Pancreas (tissue), 10 donors: ENCODE results near the gene PCDH11Y. TPM values are rescaled to one million over a fixed set of nuclear protein-coding genes. Genes with fewer than 3 reads are reported as not detected.
"Not testable (repeated sequence)": the region's sequence is repeated elsewhere in the genome, so short reads cannot be mapped to it uniquely, and the experiment has no call there.

Source experiments
- ATAC-seq, 4 donors: fragments of 200-7000 bp; cut with Tn5 transposase; one replicate each; pipeline versions ENCODE4 v1.8.0 to v1.9.1; 2020; ENCODE audit warnings: mild to moderate bottlenecking in 4 of 4, moderate library complexity in 4 of 4
- DNase-seq, 6 donors: peaks; one replicate each; pipeline ENCODE4 v3.0.0-alpha.2; 2020
- FAIRE-seq: peaks from 2 replicates; lab custom pipeline; 2012; peaks lifted over from hg19 to GRCh38; lab: Jason Lieb, UNC
- H3K27ac ChIP-seq, 4 donors: fragments of 200-600 bp; sonication (generic); 1 replicate in 3 of 4; 2 replicates in 1 of 4; pipeline versions ENCODE4 v1.5.0 to v1.8.0; 2020
- H3K27me3 ChIP-seq, 4 donors: fragments of 200-600 bp; one replicate each; pipeline ENCODE4 v1.8.0; 2021
- H3K36me3 ChIP-seq, 3 donors: fragments of 200-600 bp; sonication (generic) in 1 of 3; one replicate each; pipeline versions ENCODE4 v1.5.0 to v1.8.0; 2020 to 2021
- H3K4me1 ChIP-seq, 3 donors: fragments of 200-600 bp; one replicate each; pipeline ENCODE4 v1.8.0; 2021
- H3K4me3 ChIP-seq, 4 donors: fragments of 200-600 bp; sonication (generic) in 2 of 4; one replicate each; pipeline versions ENCODE4 v1.5.0 to v1.8.0; 2020 to 2021
- H3K9me3 ChIP-seq, 4 donors: fragments of 200-600 bp; one replicate each; pipeline ENCODE4 v1.8.0; 2021
- WGBS, 2 donors: extraction: QIAGEN DNeasy Blood & Tissue Kit; methylation state at CpG; one replicate each; pipeline ENCODE4 v1.1.7; 2013; 5-methylcytosine and 5-hydroxymethylcytosine counted together
- intact Hi-C, 3 donors: fragments of 100-400 bp; cut with DNase I; formaldehyde crosslinking; loops; one replicate each; pipeline versions ENCODE4 v1.11.1 to v1.14.2; 2022
- polyA plus RNA-seq, 2 donors: library from polyadenylated mRNA; stranded (reverse); fragments of 200-250 nt; gene quantifications; one replicate each; pipeline ENCODE4 v1.2.3, GENCODE V29; 2013
- total RNA-seq, 6 donors: library from RNA; stranded (reverse); fragmentation: NEBNext Ultra II Directional in 4 of 6; extraction: Animal tissue kit (Norgen Biotek cat#: 25700) in 4 of 6; gene quantifications; one replicate each; pipeline versions ENCODE4 v1.2.1 to v1.2.4, GENCODE V29; 2021 to 2023
- donor health status: healthy with polysubstance abuse.
- donor health status: DM: no; HTN: no; CAD: no; lungs with moderate emphysema.
- donor health status: DM: no; HTN: no; CAD: no.
- donor health status: control.
- donor health status: control.
- donor health status: Bipolar disorder and iron deficiency.
- donor health status: DM: yes; HTN: yes; CAD: no.
- donor health status: DM: no; HTN: no; CAD: no.
- donor health status: DM: no; HTN: no; CAD: no.
- donor health status: DM: yes; HTN: yes; CAD: no.

PCDH11Y gene, protein sequence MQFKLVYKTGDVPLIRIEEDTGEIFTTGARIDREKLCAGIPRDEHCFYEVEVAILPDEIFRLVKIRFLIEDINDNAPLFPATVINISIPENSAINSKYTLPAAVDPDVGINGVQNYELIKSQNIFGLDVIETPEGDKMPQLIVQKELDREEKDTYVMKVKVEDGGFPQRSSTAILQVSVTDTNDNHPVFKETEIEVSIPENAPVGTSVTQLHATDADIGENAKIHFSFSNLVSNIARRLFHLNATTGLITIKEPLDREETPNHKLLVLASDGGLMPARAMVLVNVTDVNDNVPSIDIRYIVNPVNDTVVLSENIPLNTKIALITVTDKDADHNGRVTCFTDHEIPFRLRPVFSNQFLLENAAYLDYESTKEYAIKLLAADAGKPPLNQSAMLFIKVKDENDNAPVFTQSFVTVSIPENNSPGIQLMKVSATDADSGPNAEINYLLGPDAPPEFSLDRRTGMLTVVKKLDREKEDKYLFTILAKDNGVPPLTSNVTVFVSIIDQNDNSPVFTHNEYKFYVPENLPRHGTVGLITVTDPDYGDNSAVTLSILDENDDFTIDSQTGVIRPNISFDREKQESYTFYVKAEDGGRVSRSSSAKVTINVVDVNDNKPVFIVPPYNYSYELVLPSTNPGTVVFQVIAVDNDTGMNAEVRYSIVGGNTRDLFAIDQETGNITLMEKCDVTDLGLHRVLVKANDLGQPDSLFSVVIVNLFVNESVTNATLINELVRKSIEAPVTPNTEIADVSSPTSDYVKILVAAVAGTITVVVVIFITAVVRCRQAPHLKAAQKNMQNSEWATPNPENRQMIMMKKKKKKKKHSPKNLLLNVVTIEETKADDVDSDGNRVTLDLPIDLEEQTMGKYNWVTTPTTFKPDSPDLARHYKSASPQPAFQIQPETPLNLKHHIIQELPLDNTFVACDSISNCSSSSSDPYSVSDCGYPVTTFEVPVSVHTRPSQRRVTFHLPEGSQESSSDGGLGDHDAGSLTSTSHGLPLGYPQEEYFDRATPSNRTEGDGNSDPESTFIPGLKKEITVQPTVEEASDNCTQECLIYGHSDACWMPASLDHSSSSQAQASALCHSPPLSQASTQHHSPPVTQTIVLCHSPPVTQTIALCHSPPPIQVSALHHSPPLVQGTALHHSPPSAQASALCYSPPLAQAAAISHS (N-terminal part only)
- total RNA-seq (not detected), polyA plus RNA-seq (under 1 TPM in 1 of 2 donors, not detected in 1; 0.04 TPM)

DNA sequence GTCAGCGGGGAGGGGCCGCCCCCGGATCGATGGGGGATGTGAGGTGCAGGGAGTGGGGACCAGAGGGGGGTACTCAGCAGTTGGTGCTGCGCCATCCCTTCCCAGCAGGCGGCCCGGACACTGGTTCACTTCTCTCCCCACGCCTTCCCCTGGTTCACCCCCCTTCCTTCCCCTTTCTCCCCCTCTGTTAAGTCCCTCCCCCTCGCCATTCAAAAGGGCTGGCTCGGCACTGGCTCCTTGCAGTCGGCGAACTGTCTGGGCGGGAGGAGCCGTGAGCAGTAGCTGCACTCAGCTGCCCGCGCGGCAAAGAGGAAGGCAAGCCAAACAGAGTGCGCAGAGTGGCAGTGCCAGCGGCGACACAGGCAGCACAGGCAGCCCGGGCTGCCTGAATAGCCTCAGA lies at the start of gene PCDH11Y:
PCDH11Y (plus strand) TSS at position 240 of the 400 bp plus-strand sequence. CDS start 56,804 bp downstream, outside the sequence.
- DNase-seq: peak in 1 of 6 donors; percentile 3

DNA sequence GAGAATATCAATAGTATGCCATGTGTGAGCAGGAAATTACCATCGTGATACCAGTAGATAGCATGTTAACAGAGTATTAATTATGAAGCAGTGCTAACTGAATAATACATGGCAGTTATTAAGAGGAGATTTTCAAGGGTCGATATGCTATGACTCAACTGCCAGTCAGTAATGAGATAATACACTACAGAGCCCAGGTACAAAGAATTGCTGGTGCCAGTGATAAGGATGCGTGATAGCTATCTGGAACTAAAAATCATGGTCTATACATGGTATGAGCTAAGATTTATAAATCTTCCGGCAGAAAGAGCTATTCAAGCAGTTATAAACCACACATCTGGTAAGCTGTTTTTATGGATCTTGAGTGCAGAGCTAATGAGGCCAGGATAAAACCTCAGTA lies 32.2 kb upstream of the PCDH11Y start:
- WGBS, 2 donors: 55% methylated on average over 1 of the region's 4 CpGs; no CpG with 5 or more reads in 1 of the 2 donors
- H3K27ac ChIP-seq, intact Hi-C loops, H3K27me3 ChIP-seq, ATAC-seq, H3K36me3 ChIP-seq, DNase-seq, H3K9me3 ChIP-seq, H3K4me1 ChIP-seq, H3K4me3 ChIP-seq, FAIRE-seq: not testable (repeated sequence)

More for the DNA sequence above, at the start of gene PCDH11Y:
- intact Hi-C loops, FAIRE-seq, H3K27ac ChIP-seq, H3K4me3 ChIP-seq, H3K4me1 ChIP-seq, H3K9me3 ChIP-seq, H3K27me3 ChIP-seq, H3K36me3 ChIP-seq: not testable (repeated sequence)
- peak in 1 of 4 donors; percentile 14 for ATAC-seq
- 0% methylated on average over 10 of the region's 21 CpGs; no CpG with 5 or more reads in 1 of the 2 donors for WGBS, 2 donors

DNA sequence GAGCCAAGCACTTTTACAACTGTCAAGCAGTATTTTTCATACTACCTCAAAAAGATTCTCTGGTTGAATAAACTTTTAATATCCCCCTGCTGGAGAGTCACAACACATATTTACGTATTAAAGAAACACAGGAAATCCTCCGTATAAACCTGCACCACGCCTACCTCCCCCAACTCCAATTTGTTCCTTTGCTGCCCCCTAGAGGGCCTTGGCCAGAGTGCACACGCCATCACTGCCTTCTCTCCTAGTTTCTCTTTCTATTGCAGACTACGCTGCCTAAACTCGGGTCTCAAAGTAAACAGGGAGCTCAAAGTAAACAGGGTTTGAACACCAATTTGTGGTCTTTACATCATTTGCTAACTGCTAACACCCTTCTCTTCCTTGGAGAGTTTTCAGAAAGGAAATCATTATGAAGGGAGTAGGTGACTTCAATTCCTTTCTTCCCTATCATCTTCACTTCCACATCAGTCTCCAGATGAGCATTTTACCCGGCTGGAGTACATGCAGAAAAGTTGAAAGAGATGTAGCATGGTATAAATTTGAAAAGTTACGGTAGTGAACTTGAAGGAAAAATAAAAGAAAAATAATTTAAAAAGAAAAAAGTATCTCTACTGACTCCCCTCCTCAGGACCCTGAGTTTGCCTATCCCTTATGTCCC lies 8.2 kb upstream of the PCDH11Y start:
- H3K4me3 ChIP-seq, H3K27ac ChIP-seq, H3K27me3 ChIP-seq, H3K4me1 ChIP-seq, H3K36me3 ChIP-seq, H3K9me3 ChIP-seq, intact Hi-C loops, FAIRE-seq, DNase-seq: not testable (repeated sequence)
- ATAC-seq: peak in 3 of 4 donors; percentile 69 to 85 (median 74)
- WGBS, 2 donors: 5% methylated on average over 4 of the region's 8 CpGs; no CpG with 5 or more reads in 1 of the 2 donors

DNA sequence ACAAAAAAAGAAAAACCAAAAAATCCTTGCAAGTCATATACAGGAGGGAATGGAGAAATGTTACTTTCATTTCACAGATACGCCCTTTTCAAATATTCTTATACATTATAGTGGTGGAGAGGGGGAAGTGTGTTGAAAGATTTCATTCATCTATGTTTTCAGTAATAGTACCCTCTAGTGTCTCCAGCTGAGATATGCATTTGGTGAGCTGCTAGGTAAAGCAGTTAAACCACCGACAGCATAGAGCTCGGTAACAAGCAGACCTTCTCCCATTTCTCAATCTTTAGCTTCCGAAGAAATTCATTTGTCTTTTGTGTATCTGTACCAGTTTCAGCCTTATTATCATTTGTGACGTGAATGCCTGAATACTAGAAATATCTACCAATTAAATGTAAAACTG lies 5.2 kb upstream of the PCDH11Y start:
- not testable (repeated sequence) for FAIRE-seq, H3K36me3 ChIP-seq, ATAC-seq

DNA sequence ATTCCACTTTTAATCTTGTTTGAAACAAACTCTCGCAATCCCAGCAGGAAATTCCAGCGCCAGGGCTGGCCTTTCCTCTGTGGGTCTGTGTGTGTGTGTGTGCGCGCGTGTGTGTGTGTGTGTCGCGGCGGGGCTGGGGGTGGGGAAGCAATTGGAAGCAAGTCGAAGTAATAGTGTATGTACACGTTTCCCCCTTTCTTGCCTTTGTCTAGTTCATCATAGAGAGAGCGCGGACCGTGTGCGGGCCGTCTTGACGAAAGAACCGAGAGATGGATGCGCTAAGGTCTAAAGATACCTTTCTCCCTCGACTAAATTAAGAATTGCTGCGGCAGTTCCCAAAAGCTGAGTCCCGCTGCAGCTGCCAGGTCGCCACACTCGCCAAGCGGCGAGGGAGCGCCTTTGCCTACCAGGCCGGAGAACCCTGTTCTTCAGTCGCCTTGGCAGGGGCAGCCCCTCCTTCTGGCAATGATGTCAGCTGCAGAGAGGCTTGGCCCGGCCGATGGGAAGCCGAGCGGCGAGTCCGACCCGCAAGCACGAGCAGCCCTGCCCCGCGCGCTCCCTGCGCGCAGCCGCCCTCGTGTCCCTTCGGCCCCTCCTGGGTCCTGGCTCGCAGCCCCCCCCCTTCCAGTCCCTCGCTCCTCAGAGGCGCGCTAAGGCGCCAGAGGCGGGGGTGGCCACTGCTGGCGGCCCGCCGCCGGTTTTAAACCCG lies 2.5 kb downstream of the PCDH11Y start:
- H3K36me3 ChIP-seq, H3K4me3 ChIP-seq, FAIRE-seq, DNase-seq, intact Hi-C loops, H3K9me3 ChIP-seq, H3K27me3 ChIP-seq, H3K27ac ChIP-seq, ATAC-seq, H3K4me1 ChIP-seq: not testable (repeated sequence)
- 1% methylated on average over 49 of the region's 55 CpGs; no CpG with 5 or more reads in 1 of the 2 donors for WGBS, 2 donors

More for the DNA sequence above, 5.2 kb upstream of the PCDH11Y start:
- intact Hi-C loops, H3K4me3 ChIP-seq, H3K27me3 ChIP-seq, DNase-seq, H3K4me1 ChIP-seq, H3K27ac ChIP-seq, H3K9me3 ChIP-seq: not testable (repeated sequence)
- WGBS, 2 donors: 23% methylated on average over 5 of the region's 5 CpGs; no CpG with 5 or more reads in 1 of the 2 donors

DNA sequence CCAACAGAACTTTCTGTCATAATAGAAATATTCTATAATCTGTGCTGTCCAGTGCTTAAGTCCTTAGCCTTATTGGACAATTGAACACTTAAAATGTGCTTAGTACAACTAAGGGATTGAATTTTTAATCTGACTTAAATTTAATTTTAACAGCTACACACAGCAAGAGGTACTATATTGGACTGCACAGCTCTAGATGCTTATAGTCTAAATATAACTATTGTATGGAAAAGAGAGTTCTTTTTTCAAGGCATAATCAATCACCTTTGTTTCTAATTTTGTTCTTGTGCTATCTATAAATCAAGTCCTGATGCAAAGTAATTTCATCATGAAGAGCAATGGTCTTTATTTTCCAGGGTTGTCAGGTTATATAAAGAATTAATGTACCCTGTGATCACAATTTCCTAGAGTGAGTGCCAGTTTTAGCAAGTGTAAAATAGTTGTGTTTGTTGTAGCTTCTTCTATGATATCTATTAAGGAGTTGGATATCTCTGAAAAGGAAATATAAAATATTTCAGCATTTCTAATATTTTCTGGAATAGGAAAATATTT lies 39.0 kb downstream of the PCDH11Y start:
- DNase-seq, H3K27me3 ChIP-seq, H3K36me3 ChIP-seq, H3K9me3 ChIP-seq, H3K4me3 ChIP-seq, FAIRE-seq, ATAC-seq, intact Hi-C loops, H3K4me1 ChIP-seq, H3K27ac ChIP-seq: not testable (repeated sequence)

DNA sequence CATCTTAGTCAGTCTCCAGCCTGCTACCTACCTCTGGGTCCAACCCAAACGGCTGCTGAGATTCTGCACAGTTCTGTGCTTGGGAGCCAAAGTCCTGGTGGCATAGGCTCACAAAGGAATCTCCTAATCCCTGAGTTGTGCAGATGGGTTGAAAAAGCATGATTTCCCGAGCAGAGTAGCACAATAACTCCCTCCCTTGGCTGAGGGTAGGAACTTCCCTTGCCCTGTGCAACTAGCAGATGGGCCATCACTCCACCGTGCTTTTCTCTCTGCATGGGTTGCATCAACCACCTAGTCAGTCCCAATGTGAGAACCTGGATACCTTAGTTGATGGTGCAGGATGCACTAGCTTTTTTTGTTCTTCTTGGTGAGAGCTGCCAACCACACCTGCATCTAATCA lies 82.9 kb downstream of the PCDH11Y start:
- ATAC-seq, H3K27me3 ChIP-seq, H3K4me3 ChIP-seq, H3K36me3 ChIP-seq, FAIRE-seq, DNase-seq, H3K4me1 ChIP-seq, intact Hi-C loops, H3K27ac ChIP-seq, H3K9me3 ChIP-seq: not testable (repeated sequence)
- WGBS, 2 donors: 44% methylated on average over 3 of the region's 3 CpGs; no CpG with 5 or more reads in 1 of the 2 donors

DNA sequence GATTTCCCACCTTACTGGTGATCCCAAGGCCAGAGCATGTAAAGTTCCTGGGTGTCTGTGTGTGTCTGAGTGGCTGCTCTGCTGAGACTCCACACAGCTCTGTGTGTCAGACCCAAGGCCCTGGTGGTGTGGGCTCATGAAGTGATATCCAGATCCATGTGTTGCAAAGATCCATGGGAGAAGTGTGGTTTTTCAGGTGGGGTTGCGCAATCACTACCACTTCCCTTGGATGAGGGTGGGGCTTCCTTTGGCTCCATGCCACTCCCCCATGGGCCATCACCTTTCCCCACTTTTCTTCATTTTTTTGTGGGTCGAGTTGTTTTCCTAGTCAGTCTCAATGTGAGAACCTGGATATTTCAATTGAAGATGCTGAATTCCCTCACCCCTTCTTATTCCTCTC lies 182.9 kb downstream of the PCDH11Y start:
- H3K27me3 ChIP-seq, intact Hi-C loops, ATAC-seq: not testable (repeated sequence)

DNA sequence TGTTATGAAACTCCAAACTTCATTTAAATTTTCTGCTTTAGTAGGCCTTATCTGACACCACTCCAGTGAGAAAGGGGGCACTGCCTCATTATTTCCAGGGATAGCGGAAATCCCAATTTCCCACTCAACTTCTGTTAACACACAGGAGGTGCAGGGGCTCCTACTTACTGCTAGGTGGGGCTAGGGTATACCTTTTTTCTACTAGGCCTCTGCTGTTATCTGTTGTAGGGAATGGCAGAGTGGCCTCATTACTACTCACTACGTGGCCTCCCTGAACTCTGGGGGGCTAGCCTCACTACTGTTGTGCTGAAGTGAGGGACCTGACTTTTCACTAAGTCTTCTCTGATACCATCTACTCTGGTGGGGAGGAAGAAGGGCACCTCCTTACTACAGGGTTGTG lies 215.0 kb downstream of the PCDH11Y start:
- DNase-seq, H3K27ac ChIP-seq, FAIRE-seq, H3K4me3 ChIP-seq, H3K27me3 ChIP-seq, H3K4me1 ChIP-seq, ATAC-seq, H3K36me3 ChIP-seq, intact Hi-C loops, H3K9me3 ChIP-seq: not testable (repeated sequence)
- 29 to 66% methylated on average over 1 to 2 of the region's 2 CpGs for WGBS, 2 donors

More for the DNA sequence above, 182.9 kb downstream of the PCDH11Y start:
- H3K36me3 ChIP-seq, H3K4me1 ChIP-seq, FAIRE-seq, H3K27ac ChIP-seq, H3K9me3 ChIP-seq, DNase-seq, H3K4me3 ChIP-seq: not testable (repeated sequence)
- 56 to 57% methylated on average over 1 to 2 of the region's 2 CpGs for WGBS, 2 donors

DNA sequence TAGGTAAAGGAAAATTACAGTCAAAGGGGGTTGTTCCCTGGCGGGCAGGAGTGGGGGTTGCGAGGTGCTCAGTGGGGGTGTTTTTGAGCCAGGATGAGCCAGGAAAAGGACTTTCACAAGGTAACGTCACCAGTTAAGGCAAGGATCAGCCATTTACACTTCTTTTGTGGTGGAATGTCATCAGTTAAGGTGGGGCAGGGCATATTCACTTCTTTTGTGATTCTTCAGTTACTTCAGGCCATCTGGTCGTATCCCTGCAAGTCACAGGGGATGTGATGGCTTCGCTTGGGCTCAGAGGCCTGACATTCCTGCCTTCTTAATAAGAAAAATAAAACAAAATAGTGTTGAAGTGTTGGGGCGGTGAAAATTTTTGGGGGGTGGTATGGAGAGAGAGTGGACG lies 324.8 kb downstream of the PCDH11Y start:
- H3K36me3 ChIP-seq, H3K27ac ChIP-seq, ATAC-seq, intact Hi-C loops, H3K4me3 ChIP-seq, FAIRE-seq, H3K9me3 ChIP-seq, DNase-seq, H3K4me1 ChIP-seq, H3K27me3 ChIP-seq: not testable (repeated sequence)
- 68% methylated on average over 7 of the region's 7 CpGs; no CpG with 5 or more reads in 1 of the 2 donors for WGBS, 2 donors
